GM12892 (cell line): ENCODE results near the gene EPHX1.

Experiments
- POLR2A ChIP-seq: IDR thresholded peaks from 2 replicates; pipeline ENCODE4 v1.6.1; 2011; ENCODE audit warnings: low read depth, low read length, control low read depth
- POLR2AphosphoS5 ChIP-seq: IDR thresholded peaks from 2 replicates; pipeline ENCODE4 v1.6.1; 2011; ENCODE audit warnings: low read depth, low read length, control low read depth
- TAF1 ChIP-seq: IDR thresholded peaks from 2 replicates; pipeline ENCODE4 v1.6.1; 2011; ENCODE audit warnings: low read depth, mild to moderate bottlenecking, control low read depth, low read length, borderline replicate concordance

- TF ChIP-seq POLR2AphosphoS5 (no peak), POLR2A (no peak), TAF1 (no peak)
These were observed 42.6 kb downstream of the EPHX1 start for GRCh38 chr1:225852413-225853124.
